H1 (cell line): ENCODE data around the gene AQP2.

Experiments used
- CHD7 ChIP-seq: fragments of 300-600 bp; sonication (generic); IDR thresholded peaks from 2 replicates; pipeline ENCODE4 v1.7.1; 2012; ENCODE audit warnings: low read length, moderate library complexity, mild to moderate bottlenecking, inconsistent platforms; ENCODE audit not compliant: insufficient replicate concordance
- CTCF ChIP-seq, 3 experiments: IDR thresholded peaks; 1 replicate in 2 of 3; 2 replicates in 1 of 3; pipeline versions ENCODE4 v1.5.1 to v1.6.1; 2011; ENCODE audit warnings: low read length in 3 of 3, mild to moderate bottlenecking in 3 of 3, inconsistent platforms in 2 of 3, low read depth in 1 of 3, moderate library complexity in 1 of 3; ENCODE audit not compliant: insufficient read depth in 1 of 3; ENCODE audit errors: control extremely low read depth in 1 of 3
- POLR2A ChIP-seq, 2 experiments: IDR thresholded peaks; 1 replicate in 1 of 2; 2 replicates in 1 of 2; pipeline ENCODE4 v1.6.1; 2011; ENCODE audit warnings: low read depth in 2 of 2, low read length in 2 of 2, mild to moderate bottlenecking in 2 of 2; ENCODE audit errors: control extremely low read depth in 1 of 2
- POLR2AphosphoS5 ChIP-seq: IDR thresholded peaks from 2 replicates; pipeline ENCODE4 v1.6.1; 2011; ENCODE audit warnings: low read depth, low read length
- RAD21 ChIP-seq, 2 experiments: IDR thresholded peaks in 1 of 2; conservative IDR thresholded peaks in 1 of 2; 2 replicates each; pipeline ENCODE4 v1.6.1; 2011; ENCODE audit warnings: low read depth in 2 of 2, low read length in 2 of 2, improper control_type of control experiment in 1 of 2, inconsistent platforms in 1 of 2, mild to moderate bottlenecking in 1 of 2, moderate library complexity in 1 of 2
- TEAD4 ChIP-seq: IDR thresholded peaks from 2 replicates; pipeline ENCODE4 v1.6.1; 2012; ENCODE audit warnings: low read depth, low read length, inconsistent platforms, mixed read lengths

DNA sequence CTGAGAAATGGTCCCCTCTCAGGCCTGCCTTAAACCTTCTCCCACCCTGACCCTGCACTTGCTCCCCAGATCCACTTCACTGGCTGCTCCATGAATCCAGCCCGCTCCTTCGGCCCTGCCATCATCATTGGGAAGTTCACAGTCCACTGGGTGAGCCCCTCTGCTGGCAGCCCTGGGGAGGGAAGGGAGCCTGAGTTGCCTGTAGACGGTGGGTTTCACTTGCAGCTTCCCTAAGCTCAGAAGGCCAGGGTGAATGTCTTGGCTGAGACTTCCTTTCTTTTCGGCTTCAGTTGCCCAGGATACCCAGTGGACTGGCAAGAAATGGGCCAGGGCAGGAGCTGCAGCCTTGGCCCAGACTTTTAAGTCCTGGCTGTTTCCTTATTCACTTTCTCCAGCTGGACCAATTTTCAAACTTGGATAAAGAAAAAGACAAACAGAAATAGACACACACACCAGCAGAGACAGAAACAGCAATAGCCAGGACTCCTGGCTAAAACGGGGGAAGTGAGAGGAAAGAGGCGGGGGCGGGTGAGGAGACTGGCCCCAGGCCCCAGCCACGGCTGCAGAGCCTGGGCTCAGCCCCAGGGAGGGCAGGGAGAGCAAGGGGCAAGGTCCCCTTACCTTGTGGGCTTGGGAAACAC is 24.3 kb downstream of the AQP2 start:
- TF ChIP-seq RAD21 (IDR thresholded peaks at IDR 0.05 in 1 of 2, conservative IDR thresholded peaks at IDR 0.05 in 1 of 2; ENCODE audit: low read depth in 2 of 2, low read length in 2 of 2) (no peak), TEAD4 (no peak), POLR2A (IDR thresholded peaks at IDR 0.05; ENCODE audit: control extremely low read depth in 1 of 2, low read depth in 2 of 2, low read length in 2 of 2) (no peak), POLR2AphosphoS5 (no peak), CTCF (IDR thresholded peaks at IDR 0.05; ENCODE audit: control extremely low read depth in 1 of 3, insufficient read depth in 1 of 3, low read depth in 1 of 3, low read length in 3 of 3) (no peak), CHD7 (no peak)
